Endodermal cell (in vitro differentiated cells): ENCODE data around the gene UNC13B. TPM values are rescaled to one million over a fixed set of nuclear protein-coding genes. Genes with fewer than 3 reads are reported as not detected.

Source experiments
- DNase-seq: peaks from one replicate; pipeline ENCODE4 v3.0.0-alpha.2; 2017
- H3K27ac ChIP-seq: 2 replicates; pipeline ENCODE4 v1.5.1; 2013; ENCODE audit warnings: mild to moderate bottlenecking, low read depth, low read length, moderate library complexity
- H3K27me3 ChIP-seq: 2 replicates; pipeline ENCODE4 v1.6.1; 2013; ENCODE audit warnings: mild to moderate bottlenecking, low read length, moderate library complexity; ENCODE audit not compliant: insufficient read depth, control insufficient read depth, poor library complexity, severe bottlenecking
- H3K36me3 ChIP-seq: 2 replicates; pipeline ENCODE4 v1.7.0; 2013; ENCODE audit warnings: mild to moderate bottlenecking, low read length, moderate library complexity; ENCODE audit not compliant: control insufficient read depth, insufficient read depth
- H3K4me1 ChIP-seq: one replicate; pipeline ENCODE4 v1.7.0; 2013; ENCODE audit warnings: low read length; ENCODE audit not compliant: control insufficient read depth, insufficient read depth
- H3K4me3 ChIP-seq: 2 replicates; pipeline ENCODE4 v1.5.1; 2013; ENCODE audit warnings: mild to moderate bottlenecking, low read length, moderate library complexity
- H3K9ac ChIP-seq: 2 replicates; pipeline ENCODE4 v1.6.1; 2013; ENCODE audit warnings: mild to moderate bottlenecking, low read length, moderate library complexity; ENCODE audit not compliant: poor library complexity, severe bottlenecking; ENCODE audit errors: extremely low read depth
- H3K9me3 ChIP-seq: 2 replicates; pipeline ENCODE4 v1.6.1; 2013; ENCODE audit warnings: mild to moderate bottlenecking, low read length, moderate library complexity; ENCODE audit not compliant: control insufficient read depth
- H3K27ac Mint-ChIP-seq: 2 replicates; pipeline ENCODE4 v1.8.0; 2020; ENCODE audit warnings: mixed read lengths
- H3K27me3 Mint-ChIP-seq: 2 replicates; pipeline ENCODE4 v1.8.0; 2021; ENCODE audit warnings: mild to moderate bottlenecking, mixed read lengths; ENCODE audit not compliant: insufficient read depth
- H3K36me3 Mint-ChIP-seq: 2 replicates; pipeline ENCODE4 v1.8.0; 2020; ENCODE audit warnings: low read depth, mixed read lengths
- H3K4me1 Mint-ChIP-seq: 2 replicates; pipeline ENCODE4 v1.8.0; 2020; ENCODE audit warnings: mixed read lengths
- H3K4me3 Mint-ChIP-seq: 2 replicates; pipeline ENCODE4 v1.8.0; 2020; ENCODE audit warnings: mild to moderate bottlenecking, moderate library complexity, mixed read lengths
- H3K9me3 Mint-ChIP-seq: 2 replicates; pipeline ENCODE4 v1.8.0; 2020; ENCODE audit warnings: mild to moderate bottlenecking, mixed read lengths
- CTCF ChIP-seq: fragments of 200-600 bp; sonication (generic); conservative IDR thresholded peaks from 2 replicates; pipeline ENCODE4 v1.5.0; 2021; ENCODE audit warnings: antibody characterized with exemption, mild to moderate bottlenecking
- WGBS, 2 experiments: methylation state at CpG; one replicate each; pipeline versions ENCODE4 v1.1.5 to v1.1.7; 2013; ENCODE audit warnings: missing lambda C conversion rate in 2 of 2, mixed read lengths in 1 of 2; ENCODE audit not compliant: insufficient coverage in 1 of 2, insufficient read length in 1 of 2; 5-methylcytosine and 5-hydroxymethylcytosine counted together
- total RNA-seq, 2 donors: library from RNA; stranded (reverse); fragmentation: NEBNext Ultra II Directional in 1 of 2; extraction: Animal tissue kit (Norgen Biotek cat#: 25700) in 1 of 2; gene quantifications; 2 replicates in 1 of 2; 3 replicates in 1 of 2; pipeline ENCODE4 v1.2.1, GENCODE V29; 2021

The UNC13B gene
- total RNA-seq, 2 donors from 2014 or later: 53.9 to 57.2 TPM

GRCh38 chr9:35271637-35272036 is 109.8 kb downstream of the UNC13B start:
- no peak overlapping the region for H3K9ac ChIP-seq
- Mint-ChIP-seq H3K36me3 (peaks cover 5% of the 10 kb centered on the region), H3K4me1 (peaks cover 6% of the 10 kb centered on the region), H3K4me3 (no peak overlapping the region), H3K9me3 (no peaks in the 10 kb centered on the region), H3K27ac (no peak overlapping the region), H3K27me3 (no peaks in the 10 kb centered on the region)
- TF ChIP-seq CTCF: no peak
- H3K36me3 ChIP-seq: no peaks in the 10 kb centered on the region
- 46 to 50% methylated on average over 2 of the region's 2 CpGs for WGBS, 2 experiments
- no peaks in the 10 kb centered on the region for H3K4me1 ChIP-seq
- H3K27me3 ChIP-seq: no peaks in the 10 kb centered on the region
- H3K9me3 ChIP-seq: no peaks in the 10 kb centered on the region
- no peak overlapping the region for H3K4me3 ChIP-seq
- DNase-seq: no peak
- H3K27ac ChIP-seq: no peak overlapping the region

DNA sequence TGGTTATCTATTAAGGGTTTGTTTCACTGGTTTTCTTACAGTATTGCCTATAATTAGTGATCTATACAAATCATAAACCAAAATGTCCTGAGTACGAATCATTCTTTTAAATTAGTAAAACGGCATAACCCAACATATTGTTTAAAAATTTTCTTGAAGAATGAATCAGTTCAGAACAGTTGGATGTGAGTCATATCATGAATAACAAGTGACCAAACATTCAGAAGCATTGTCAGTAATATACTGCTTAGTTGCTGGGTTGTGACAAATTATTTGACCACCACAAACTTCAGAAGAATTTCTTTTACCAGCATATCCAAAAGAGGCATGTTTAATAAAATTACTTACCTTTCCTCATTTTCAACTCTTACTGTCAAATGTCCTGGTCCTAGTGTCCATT is 111.2 kb downstream of the UNC13B start:
- no peaks in the 10 kb centered on the region for H3K27me3 Mint-ChIP-seq
- H3K36me3 ChIP-seq: no peaks in the 10 kb centered on the region
- WGBS, 2 experiments: 100% methylated on average over 2 of the region's 2 CpGs; no CpG with 5 or more reads in 1 of the 2 experiments
- no peak overlapping the region for H3K4me3 ChIP-seq
- H3K4me3 Mint-ChIP-seq: no peak overlapping the region
- no peak for DNase-seq
- no peaks in the 10 kb centered on the region for H3K4me1 ChIP-seq
- no peak overlapping the region for H3K27ac Mint-ChIP-seq
- no peaks in the 10 kb centered on the region for H3K27me3 ChIP-seq
- no peak overlapping the region for H3K9ac ChIP-seq
- peaks cover 6% of the 10 kb centered on the region for H3K4me1 Mint-ChIP-seq
- no peaks in the 10 kb centered on the region for H3K9me3 ChIP-seq
- H3K36me3 Mint-ChIP-seq: peaks cover 4% of the 10 kb centered on the region
- H3K27ac ChIP-seq: no peak overlapping the region
- no peaks in the 10 kb centered on the region for H3K9me3 Mint-ChIP-seq
- TF ChIP-seq CTCF: no peak

DNA sequence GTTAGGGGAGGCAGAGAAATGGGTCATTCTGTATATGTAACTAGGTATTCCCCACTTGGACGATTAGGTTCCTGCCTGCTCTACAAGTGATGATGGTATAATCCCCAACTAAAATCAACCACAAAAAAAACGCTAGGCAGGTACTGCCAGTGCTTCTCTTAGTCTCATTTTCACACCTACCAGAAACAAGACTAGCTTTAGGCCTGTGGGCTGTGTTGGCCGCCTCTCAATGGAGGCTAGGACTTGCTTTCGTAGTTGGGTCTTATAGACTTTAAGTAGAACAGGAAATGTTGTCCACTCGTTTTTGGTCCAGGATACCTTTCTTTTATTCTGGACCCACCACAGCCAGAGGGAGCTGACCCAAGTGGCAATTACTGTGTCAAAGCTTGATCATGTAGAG is 111.8 kb downstream of the UNC13B start:
- no peak overlapping the region for H3K4me3 Mint-ChIP-seq
- H3K4me1 Mint-ChIP-seq: peaks cover 6% of the 10 kb centered on the region
- Histone ChIP-seq H3K9me3 (no peaks in the 10 kb centered on the region), H3K36me3 (no peaks in the 10 kb centered on the region), H3K9ac (no peak overlapping the region), H3K4me3 (no peak overlapping the region), H3K4me1 (no peaks in the 10 kb centered on the region), H3K27ac (no peak overlapping the region), H3K27me3 (no peaks in the 10 kb centered on the region)
- peaks cover under 1% of the 10 kb centered on the region for H3K36me3 Mint-ChIP-seq
- no peaks in the 10 kb centered on the region for H3K9me3 Mint-ChIP-seq
- H3K27ac Mint-ChIP-seq: no peak overlapping the region
- TF ChIP-seq CTCF: no peak
- WGBS, 2 experiments: 92 to 94% methylated on average over 3 to 5 of the region's 5 CpGs
- H3K27me3 Mint-ChIP-seq: no peaks in the 10 kb centered on the region
- DNase-seq: no peak
